Osteocyte (in vitro differentiated cells): ENCODE results near the gene GMPS. TPM values are rescaled to one million over a fixed set of nuclear protein-coding genes. Genes with fewer than 3 reads are reported as not detected.

Experiments
- DNase-seq: peaks from one replicate; pipeline ENCODE4 v3.0.0; 2021; ENCODE audit warnings: mixed read lengths; ENCODE audit not compliant: unreplicated experiment; ENCODE audit errors: extremely low spot score
- H3K27ac Mint-ChIP-seq: one replicate; pipeline ENCODE4 v1.8.0; 2021; ENCODE audit warnings: mild to moderate bottlenecking, mixed read lengths; ENCODE audit not compliant: unreplicated experiment
- H3K27me3 Mint-ChIP-seq: one replicate; pipeline ENCODE4 v1.8.0; 2021; ENCODE audit warnings: mixed read lengths; ENCODE audit not compliant: unreplicated experiment
- H3K36me3 Mint-ChIP-seq: one replicate; pipeline ENCODE4 v1.8.0; 2021; ENCODE audit warnings: mixed read lengths; ENCODE audit not compliant: unreplicated experiment
- H3K4me1 Mint-ChIP-seq: one replicate; pipeline ENCODE4 v1.8.0; 2021; ENCODE audit warnings: mixed read lengths; ENCODE audit not compliant: unreplicated experiment
- H3K4me3 Mint-ChIP-seq: one replicate; pipeline ENCODE4 v1.8.0; 2021; ENCODE audit warnings: mild to moderate bottlenecking, moderate library complexity, mixed read lengths; ENCODE audit not compliant: unreplicated experiment
- H3K9me3 Mint-ChIP-seq: one replicate; pipeline ENCODE4 v1.8.0; 2021; ENCODE audit warnings: mixed read lengths; ENCODE audit not compliant: unreplicated experiment
- total RNA-seq: library from RNA; stranded (reverse); gene quantifications from 2 replicates; pipeline ENCODE4 v1.2.1, GENCODE V29; 2021
- TF ChIP-seq, protein P1 (sequence below): fragments of 200-600 bp; sonication (generic); IDR thresholded peaks from 2 replicates; pipeline ENCODE4 v1.5.0; 2021; ENCODE audit warnings: antibody characterized with exemption, mild to moderate bottlenecking, moderate library complexity

GMPS gene
- total RNA-seq, 1 donor from 2014 or later: 60.8 TPM

DNA sequence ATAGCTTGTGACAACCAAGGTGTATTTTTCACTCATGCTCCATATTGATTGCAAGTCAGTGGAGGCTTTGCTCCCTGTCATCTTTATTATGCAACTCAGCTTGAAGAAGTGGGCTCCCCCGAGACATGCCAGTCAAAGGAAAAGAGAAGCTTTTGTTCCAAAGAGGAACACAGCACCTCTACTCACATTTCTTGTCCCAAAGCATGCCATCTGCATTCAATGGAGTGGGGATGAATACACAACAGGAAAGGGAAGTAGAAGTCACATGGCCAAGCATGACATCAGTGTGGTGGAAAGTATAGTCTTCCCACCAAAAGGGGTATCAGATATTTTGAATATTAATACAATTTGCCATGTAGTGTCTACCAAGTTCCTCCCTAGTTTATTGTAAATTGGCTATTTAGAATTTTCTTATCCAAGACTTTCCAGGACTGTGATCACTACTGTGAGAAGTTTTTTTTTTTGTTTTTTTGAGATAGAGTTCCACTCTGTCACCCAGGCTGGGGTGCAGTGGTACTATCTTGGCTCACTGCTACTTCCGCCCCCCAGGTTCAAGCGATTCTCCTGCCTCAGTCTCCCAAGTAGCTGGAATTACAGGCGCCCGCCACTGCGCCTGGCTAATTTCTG, 114.5 kb downstream of the GMPS start:
- Mint-ChIP-seq H3K27ac (no peak overlapping the region), H3K4me3 (no peak overlapping the region), H3K36me3 (no peaks in the 10 kb centered on the region), H3K4me1 (peaks cover 2% of the 10 kb centered on the region), H3K9me3 (no peaks in the 10 kb centered on the region), H3K27me3 (no peaks in the 10 kb centered on the region)
- no peak for DNase-seq
- TF ChIP-seq, protein P1, sequence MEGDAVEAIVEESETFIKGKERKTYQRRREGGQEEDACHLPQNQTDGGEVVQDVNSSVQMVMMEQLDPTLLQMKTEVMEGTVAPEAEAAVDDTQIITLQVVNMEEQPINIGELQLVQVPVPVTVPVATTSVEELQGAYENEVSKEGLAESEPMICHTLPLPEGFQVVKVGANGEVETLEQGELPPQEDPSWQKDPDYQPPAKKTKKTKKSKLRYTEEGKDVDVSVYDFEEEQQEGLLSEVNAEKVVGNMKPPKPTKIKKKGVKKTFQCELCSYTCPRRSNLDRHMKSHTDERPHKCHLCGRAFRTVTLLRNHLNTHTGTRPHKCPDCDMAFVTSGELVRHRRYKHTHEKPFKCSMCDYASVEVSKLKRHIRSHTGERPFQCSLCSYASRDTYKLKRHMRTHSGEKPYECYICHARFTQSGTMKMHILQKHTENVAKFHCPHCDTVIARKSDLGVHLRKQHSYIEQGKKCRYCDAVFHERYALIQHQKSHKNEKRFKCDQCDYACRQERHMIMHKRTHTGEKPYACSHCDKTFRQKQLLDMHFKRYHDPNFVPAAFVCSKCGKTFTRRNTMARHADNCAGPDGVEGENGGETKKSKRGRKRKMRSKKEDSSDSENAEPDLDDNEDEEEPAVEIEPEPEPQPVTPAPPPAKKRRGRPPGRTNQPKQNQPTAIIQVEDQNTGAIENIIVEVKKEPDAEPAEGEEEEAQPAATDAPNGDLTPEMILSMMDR: no peak

DNA sequence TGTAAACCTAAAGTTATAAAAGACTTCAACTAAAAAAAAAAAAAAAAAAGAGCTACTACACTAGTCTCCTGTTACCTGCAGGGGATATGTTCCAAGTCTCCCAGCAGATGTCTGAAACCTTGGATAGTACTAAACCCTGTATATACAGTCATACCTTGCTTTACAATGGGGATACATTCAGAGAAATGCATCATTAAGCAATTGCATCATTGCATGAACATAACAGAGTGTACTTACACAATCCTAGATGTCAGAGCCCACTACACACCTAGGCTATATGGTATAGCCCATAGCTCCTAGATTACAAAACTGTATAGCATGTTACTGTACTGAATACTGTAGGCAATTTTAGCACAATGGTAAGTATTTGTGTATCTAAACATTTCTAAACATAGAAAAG, 119.1 kb downstream of the GMPS start:
- Mint-ChIP-seq H3K36me3 (no peaks in the 10 kb centered on the region), H3K4me1 (no peaks in the 10 kb centered on the region)
- DNase-seq: no peak

DNA sequence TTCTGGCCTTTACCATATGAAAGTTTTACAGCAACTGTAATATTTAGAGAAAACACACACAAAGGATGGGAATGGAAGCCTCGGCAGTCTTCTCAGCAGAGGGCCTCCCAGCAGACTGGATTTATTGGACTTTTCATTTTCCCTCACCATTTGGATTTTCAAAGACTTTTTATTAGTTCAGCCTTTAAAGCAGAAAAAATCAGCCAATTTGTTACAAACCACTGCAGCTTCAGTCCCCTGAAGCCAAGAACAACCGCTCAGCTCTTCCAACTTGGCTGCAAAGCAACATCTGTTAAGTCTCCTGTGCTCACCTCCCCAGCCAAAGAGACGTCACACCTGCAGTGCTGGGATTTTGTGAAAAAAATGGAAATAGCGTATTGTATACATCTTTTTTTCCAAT, 120.8 kb downstream of the GMPS start:
- Mint-ChIP-seq H3K27me3 (no peaks in the 10 kb centered on the region), H3K27ac (no peak overlapping the region), H3K4me1 (no peaks in the 10 kb centered on the region), H3K9me3 (no peaks in the 10 kb centered on the region), H3K36me3 (no peaks in the 10 kb centered on the region), H3K4me3 (no peak overlapping the region)
- no peak for DNase-seq
- TF ChIP-seq, protein P1: no peak

More for the DNA sequence above, 119.1 kb downstream of the GMPS start:
- Mint-ChIP-seq H3K27ac (no peak overlapping the region), H3K4me3 (no peak overlapping the region), H3K27me3 (no peaks in the 10 kb centered on the region), H3K9me3 (no peaks in the 10 kb centered on the region)
- TF ChIP-seq, protein P1: no peak

DNA sequence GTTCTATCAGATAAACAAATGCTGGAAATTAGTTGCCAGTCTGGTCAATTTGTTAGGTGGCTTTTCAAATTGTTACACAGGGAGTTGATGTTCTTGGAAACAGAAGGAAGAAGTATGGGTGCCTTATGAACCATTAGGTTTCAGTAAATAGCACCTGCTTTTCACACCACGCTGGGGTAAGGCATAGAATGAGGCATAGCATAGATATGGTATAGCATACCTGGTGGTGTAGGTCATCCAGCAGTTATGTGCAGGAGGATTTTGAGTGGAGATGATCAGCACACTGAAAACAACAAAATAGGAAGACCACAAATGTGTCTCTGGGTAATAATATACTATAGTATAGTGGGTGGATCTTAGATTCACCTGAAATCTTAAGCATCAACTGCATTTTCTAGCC, 121.4 kb downstream of the GMPS start:
- Mint-ChIP-seq H3K36me3 (no peaks in the 10 kb centered on the region), H3K9me3 (no peaks in the 10 kb centered on the region), H3K4me3 (no peak overlapping the region), H3K27me3 (no peaks in the 10 kb centered on the region), H3K27ac (no peak overlapping the region), H3K4me1 (no peaks in the 10 kb centered on the region)
- TF ChIP-seq, protein P1: no peak
- DNase-seq: no peak

Other genes with a start within 250 kb of the GMPS start
- not detected in 2 replicates for gene PLCH1, start 125.6 kb upstream of the GMPS start, total RNA-seq
- gene C3orf33, start 64.4 kb upstream of the GMPS start, total RNA-seq: 3.2 and 3.9 TPM in 2 replicates
- gene SLC33A1, start 16.2 kb upstream of the GMPS start, total RNA-seq: 30.6 and 31.7 TPM in 2 replicates
- 0.21 and 0.24 TPM in 2 replicates for gene KCNAB1, start 249.9 kb downstream of the GMPS start, total RNA-seq